Stimulated activated CD4-positive, alpha-beta T cell treated with anti-CD3 and anti-CD28 coated beads, TNF-alpha, amount 100 ng/mL, for 1 hour (primary cell): ENCODE results near the gene THSD4.
"Not testable (repeated sequence)": the region's sequence is repeated elsewhere in the genome, so short reads cannot be mapped to it uniquely, and the experiment has no call there.

Experiments used
- DNase-seq, 3 donors: peaks; one replicate each; pipeline ENCODE4 v3.0.0-alpha.2; 2020; ENCODE audit warnings: low read depth in 3 of 3, low spot score in 1 of 3

The THSD4 gene

DNA sequence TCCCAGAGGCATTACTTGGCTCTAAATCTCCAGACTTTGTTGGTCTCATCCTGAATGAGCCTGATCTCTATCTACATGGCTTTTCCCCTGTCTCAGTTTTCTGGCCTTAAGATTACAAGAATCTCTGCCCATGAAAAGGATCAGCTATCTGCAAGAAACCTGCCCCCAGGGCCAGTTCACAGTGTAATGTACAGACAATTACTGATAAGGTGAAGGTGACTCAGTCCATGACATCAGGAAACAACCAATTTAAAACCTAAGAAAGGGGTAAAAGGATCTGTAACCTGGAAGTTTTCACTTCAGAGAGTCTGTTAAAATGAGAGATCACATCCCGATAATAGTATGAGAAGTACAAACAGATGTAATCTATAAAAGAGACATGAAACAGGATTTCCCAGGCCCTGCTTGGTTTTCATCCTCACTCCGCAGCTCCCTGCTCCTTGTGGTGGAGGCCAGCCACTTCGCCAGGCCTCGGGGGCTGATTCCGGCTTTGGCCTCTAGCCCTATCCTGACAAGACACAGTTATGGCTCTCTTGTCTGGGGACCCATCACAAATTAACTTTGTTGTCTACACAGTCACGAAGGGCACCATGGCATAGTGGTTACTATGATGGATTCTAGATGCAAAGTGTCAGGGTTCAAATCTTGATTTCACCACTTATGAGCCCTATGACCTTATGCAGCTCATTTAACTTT lies 136.9 kb downstream of the THSD4 start:
- DNase-seq, result no peak

DNA sequence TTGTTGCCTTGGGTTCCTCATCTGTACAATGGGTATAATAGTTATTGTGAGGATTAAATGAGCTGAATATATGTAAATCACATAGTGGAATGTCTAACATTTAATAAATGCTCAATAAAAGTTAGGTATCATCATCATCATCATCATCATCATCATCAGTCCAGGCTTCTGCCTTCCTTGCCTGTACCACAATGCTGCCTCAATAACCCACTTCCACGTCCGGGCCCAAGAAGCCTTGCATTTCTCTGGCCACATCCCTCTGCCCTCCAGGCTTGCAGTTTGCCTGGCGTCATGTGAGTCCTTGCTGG lies 137.4 kb downstream of the THSD4 start:
- no peak for DNase-seq

DNA sequence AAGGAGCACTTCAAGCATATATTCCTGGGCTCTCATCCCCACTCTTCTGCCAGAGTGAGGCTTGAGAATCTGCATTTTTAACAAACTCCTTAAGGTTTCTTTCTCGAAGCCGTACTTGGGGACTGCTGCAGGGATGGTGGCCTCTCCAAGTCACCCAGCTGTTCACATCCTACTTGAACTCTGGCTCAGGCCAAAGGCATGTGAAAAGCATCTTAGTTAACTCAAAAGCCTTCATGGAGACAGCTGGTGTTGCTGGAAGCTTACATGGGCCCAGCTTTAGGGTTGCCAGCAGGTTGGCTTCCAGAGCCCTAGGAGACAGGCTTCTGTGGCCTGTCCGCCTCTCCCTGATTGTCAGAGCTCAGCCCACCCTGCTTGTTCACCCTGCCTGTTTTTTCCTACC lies 139.2 kb downstream of the THSD4 start:
- DNase-seq, result no peak

DNA sequence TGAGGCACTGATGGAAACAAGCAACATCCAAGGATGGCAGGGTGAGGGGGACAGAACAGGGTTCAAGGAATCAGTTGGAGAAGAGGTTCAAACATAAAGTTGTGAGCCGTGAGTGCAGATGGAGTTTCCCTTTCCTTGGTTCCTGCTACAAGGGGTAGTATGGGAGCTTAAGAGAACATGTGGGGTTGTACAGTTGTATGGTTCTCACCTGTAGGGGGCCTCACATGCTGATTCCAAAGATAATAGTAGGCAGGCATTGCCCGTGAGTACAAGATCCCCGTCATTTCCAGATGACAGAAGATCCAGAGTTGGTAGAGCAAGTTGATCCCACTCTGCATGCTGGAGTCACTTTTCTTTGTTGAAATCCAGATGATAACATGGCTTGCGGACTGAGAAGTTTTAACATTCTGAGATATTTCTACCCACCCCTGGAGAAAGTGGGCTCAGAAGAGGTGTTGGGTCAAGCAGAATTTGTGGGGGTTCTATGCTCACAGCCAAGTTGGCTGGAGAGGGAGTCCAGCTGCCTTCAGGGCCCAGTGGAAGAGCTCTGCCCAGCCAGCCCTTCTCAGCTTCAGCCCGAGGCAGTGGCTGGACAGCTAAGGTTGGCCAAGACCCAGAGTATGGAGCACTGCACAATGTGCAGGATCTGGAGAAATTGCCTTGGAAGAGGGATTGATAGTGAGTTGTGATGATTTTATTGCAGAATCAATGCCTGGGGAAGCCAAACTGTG lies 141.8 kb downstream of the THSD4 start:
- no peak for DNase-seq

DNA sequence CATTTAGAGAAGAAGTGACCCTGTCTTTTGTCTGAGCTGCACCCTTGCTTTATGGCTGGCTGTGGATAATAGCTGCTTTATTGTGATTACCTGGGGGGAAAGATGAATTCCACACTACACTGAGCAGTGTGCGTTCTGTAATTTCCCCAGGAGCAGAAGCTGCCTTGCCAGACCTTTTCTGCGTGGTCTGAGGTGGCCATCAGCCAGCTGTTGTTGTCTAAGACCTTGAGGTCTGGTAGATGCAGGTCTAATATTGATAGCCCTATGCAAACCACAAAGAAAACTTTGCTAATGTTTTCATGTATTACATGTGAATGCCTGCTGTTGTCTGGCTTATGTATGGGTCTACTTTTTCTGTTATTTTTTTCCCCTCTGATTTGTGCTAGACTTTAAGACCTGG lies 144.6 kb downstream of the THSD4 start:
- no peak for DNase-seq

DNA sequence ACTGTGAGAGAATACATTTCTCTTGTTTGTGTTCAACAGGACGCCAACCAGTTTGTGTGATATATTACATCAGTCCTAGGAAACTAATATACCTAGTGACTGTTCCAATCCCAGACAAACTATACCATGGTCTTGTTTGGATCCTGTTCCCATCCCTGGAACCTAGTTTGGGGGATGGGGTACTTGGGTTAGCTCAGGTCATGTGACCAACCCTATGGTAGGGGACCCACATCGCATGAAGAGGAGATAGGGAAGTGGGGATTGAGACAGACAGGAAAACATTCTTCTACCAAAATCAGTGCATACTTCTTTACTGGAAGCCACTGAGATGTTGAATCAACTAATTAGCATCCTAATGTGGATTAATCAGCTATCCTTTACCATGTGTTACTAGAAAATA lies 146.1 kb downstream of the THSD4 start:
- DNase-seq, result no peak

DNA sequence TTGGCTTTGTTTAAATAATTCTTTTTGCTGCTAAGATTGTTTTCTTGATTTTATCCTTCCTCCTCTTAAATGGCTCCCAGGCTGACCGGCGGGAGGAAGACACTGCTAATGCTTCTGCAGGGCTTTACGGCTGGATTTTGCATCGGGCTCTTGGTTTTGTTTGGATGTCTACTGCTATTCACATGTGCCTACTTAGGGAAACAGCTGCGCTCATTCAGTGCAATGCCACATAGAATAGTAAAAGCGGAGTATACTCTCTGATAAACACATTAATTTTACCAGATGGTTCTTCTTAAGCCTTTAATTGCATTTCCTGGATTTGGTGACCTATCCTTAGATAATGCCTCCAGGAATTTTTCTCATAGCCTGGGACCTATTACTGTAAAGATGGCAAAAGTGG lies 146.6 kb downstream of the THSD4 start:
- DNase-seq, result no peak

DNA sequence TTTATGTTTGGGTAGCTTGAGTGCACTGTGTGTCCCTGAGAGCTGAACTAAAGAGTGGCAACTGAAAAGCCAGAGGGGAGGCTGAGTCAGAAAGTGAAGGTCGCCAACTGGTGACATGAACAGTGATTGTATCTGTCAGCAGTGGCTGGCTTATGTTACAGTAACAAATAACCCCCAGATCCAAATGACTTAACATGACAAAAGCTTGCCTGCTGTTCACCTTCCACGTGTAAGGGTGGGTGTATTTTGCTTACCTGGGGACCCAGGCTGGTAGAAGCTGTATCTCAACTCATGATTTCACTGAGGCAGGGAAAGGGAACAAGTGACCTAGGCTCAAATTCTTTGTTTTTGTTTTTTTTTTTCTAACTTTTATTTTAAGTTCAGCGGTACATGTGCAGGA lies 147.3 kb downstream of the THSD4 start:
- DNase-seq, result no peak

DNA sequence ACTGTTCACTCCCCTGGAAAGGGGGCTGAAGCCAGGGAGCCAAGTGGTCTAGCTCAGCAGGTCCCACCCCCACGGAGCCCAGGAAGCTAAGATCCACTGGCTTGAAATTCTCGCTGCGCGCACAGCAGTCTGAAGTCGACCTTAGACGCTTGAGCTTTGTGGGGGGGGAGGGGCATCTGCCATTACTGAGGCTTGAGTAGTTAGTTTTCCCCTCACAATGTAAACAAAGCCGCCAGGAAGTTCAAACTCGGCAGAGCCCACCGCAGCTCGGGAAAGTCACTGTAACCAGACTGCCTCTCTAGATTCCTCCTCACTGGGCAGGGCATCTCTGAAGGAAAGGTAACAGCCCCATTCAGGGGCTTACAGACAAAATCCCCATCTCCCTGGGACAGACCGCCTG lies 150.3 kb downstream of the THSD4 start:
- DNase-seq, result not testable (repeated sequence)

DNA sequence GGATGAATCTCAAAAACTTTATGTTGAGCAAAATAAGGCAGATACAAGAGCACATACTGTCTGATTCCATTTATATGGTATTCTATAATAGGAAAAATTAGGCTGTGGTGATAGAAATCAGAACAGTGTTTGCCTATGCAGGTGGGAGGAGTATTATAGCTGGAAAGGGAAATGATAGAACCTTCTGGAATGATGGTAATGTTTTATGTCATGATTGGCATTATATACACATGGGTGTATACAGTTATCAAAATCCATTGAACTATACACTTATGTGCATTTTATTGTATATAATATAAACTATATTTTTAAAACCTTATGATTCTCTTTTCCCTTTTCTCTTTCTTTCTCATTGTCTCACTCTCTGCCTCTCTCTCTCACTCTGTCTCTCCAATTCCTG lies 156.1 kb downstream of the THSD4 start:
- no peak for DNase-seq

DNA sequence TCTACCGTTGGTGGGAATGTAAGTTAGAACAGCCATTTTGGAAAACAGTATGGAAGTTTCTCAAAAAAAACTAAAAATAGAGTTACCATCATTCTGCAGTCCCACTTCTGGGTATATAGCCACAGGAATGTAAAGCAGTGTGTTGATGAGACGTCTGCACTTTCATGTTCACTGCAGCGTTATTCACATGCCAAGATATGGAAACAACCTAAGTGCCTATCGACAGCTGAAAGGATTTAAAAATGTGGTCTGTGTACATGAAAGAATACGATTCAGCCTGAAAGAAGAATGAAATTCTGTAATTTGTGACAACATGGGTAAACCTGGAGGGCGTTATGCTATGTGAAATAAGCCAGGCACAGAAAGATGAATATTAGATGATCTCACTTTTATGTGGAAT lies 157.7 kb downstream of the THSD4 start:
- DNase-seq, result no peak

DNA sequence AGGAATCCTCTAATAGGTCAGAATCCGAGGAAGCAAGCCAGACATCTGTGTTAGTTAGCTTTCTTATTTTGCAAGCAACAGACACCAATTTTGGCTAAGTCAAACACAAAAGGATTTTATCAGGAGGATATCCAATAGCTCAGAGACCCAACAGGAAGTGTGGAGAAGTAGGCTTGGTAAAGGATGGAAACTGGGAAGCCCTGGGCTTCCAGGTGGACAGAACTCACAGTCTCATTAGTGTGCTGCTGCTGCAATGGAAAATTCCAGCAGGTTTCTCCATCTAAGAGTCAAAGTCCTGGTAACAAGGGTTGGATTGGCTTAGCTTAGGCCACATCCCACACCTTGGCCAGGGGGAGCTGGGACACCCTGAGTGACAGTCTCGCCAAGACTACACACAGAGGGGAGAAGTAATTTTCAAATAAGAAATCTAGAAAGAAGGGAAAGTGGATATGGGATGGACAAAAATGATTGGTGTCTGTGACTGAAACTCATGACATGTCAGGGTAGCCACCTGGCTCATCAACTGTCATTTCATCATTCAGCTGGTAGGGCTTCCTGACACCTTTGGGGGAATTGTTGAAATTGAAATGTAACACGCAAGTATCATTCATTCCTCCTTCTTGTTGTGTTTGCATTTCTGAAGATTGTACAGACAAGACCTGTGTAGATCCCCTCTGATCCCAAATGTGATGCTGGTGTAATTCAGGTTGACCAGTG lies 158.6 kb downstream of the THSD4 start:
- DNase-seq, result no peak

DNA sequence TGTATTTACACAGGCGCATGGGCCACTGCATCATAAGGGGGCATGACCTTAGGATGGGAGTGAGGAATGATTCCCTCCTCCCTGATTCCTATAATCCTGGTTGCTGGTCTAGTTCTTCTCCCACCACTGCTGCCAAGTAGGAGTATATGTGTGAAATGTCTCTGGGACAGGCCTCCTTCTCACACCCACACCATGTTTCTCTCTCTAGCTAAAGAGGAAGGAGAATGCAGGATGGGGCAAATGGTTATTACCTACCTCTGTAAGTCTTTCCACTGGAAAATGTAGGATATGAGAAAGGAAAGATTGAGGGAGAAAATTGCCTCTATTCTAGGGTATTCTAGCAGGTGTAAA lies 159.2 kb downstream of the THSD4 start:
- no peak for DNase-seq

DNA sequence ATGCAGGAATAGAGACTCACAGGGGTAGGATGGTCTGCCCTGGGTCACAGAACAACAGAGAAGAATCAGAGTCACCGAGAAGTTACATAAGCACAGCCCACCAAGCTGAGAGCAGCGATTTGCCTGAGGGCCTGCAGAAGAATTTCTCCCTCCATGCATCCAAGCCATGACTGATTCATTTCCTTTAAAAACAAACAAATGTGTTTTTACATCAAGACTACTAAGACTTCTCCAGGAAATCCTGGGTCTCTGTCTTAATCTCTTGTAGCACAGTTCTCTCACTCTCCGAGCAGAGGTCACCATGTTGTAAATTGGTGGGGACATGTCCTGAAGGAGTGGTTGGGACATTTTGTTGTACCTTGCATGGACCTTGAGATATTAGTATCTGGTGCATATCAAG lies 159.8 kb downstream of the THSD4 start:
- DNase-seq, result no peak

DNA sequence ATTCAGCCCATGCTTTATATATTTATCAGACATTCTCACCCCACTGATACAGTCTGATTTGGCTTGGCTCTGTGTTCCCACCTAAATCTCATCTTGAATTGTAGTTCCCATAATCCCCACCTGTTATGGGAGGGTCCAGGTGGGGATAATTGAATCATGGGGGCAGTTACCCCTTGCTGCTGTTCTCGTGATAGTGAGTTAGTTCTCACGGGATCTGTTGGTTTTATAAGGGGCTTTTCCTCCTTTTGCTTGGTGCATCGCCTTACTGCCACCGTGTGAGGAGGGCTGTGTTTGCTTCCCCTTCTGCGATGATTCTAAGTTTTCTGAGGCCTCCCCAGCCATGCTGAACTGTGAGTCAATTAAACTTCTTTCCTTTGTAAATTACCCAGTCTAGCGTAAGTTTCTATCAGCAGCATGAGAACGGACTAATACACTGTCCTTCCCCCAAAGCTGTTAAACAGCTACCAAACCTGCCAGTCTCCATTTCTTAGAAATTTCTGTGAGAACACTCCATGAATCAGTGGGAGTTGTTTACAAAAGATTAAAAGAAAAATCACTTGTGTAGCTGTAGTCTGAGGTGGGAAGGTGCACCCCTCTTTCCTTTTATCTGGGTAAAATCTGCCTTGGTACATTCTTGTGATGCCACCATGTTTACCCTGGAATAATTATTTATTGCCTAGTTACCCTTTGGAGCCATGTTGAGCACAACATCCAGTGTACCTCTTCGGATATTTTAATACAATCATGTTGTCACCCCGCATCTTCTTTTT lies 160.5 kb downstream of the THSD4 start:
- no peak for DNase-seq

DNA sequence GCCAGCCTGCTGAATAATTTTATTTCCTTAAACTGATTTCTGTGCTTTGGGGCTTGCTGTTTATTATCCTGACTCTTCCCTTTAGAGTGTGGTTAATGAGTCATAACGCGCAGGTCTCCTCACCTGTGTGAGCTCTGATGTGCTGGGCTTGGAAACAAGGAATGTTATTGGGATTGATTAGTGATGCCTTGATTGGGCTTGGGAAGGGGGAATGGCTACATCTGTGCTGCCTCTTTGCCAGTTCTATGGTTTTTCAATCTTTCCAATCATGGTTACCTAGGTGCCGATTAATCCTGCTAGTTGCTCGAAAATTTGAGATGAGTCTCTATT lies 161.0 kb downstream of the THSD4 start:
- no peak for DNase-seq

DNA sequence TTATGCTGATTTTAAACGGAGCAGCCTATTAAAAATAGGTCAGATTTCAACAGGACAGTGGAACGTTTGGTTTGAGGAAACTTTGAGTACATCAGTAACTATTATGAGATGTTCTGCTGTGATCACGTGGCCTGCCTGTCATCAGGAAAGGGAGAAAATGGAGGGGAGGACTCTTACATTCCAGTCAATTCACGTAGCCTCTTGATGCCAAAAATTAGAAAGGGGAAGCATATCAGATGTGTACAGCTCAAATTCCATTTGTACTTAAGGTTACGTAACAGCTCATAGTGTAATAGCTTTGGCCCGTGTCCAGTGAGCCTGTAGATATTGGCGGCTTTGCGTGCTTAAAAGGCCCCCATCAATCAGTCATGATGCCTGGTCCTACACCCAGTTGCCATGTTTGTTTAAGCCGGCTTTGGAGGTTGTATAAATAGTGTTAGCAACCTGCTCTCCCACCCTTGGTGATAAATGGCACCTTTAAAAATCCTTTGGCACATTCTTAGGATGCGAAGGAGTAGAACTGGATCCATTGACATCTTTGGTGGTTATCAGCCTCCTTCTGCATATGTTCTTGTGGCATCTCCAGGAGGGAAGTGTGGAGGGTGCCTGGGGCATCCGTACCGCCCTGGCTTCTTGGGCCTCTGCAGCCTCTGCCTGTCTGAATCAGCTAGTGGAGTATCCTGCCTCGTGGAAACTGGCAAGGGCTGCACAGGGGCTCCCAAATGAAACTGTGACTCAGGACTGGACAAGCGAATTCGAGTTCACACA lies 163.9 kb downstream of the THSD4 start:
- DNase-seq, result no peak

DNA sequence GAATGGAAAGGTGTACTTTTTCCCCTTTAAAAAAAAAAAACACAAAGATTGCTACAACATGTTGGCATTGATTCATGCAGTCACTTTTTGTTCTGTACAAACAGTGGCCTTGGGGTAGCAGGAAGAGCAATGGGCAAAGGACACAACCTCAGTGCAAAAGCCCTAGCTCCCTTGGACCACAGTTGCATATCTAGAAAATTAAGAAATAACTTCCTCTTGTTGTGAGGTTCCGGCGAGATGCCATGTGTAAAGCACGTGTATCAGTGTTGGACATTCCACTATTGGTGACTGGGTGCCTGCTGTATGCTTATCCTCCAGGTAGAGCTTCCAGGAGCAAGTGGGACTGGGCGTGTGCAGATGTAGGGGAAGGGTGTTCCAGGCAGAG lies 164.5 kb downstream of the THSD4 start:
- no peak for DNase-seq

DNA sequence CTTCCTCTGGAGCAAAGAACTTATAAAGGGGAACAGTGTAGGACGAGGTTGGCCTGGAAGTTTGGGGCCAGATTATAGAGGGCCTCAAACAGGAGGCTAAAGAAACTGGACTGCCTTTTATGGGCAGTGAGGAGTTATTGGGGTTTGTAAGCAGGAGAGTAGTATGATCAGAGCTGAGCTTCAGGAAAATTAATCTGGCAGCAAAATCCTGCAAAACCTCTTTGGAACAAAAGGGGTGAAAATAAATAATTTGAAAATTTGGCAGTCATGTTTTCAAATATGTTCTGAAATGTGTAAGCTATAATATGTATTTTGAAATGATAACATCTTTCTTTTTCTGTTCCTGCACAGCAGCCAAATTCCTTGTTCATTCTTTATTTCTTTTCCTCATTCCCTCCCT lies 164.9 kb downstream of the THSD4 start:
- DNase-seq, result no peak

DNA sequence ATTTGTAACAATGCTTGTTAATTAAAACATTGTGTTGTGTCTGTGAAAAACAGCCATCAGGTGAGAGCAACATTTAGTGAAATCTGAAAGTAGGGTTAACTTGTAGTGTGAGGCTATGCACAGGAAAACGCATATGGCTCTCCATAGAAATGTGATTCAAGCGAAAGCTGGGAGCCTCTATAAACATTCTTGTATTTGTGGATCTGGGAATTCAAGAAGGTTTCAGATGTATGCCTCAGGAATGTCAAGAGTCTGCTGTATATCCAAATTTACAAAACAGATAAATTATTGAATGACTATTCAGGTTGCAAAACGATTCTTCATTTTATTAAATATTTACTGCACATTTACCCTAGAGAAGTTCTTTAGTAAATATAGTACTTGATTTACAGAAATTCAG lies 166.0 kb downstream of the THSD4 start:
- DNase-seq, result no peak

DNA sequence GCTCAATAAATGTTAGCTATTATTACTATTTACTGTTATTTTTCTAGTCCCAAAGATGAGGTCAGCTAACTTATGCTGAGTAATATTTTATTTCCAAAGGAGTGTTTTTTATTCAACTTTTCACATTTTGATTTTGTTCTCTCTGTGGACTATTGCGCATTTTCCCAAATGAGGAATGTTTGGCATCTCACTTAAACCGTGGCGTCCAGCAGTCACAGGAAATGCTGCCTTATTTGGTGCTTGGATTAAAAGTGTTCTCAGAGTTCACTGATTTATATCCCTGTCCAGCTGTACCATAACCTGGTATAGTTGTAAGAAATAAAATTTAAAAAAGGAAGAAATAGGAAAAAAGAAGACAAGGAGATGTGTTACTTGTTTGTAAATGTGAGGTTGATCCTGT lies 166.8 kb downstream of the THSD4 start:
- no peak for DNase-seq
